Mononuclear cell (primary cell): ENCODE data around the gene MAPK4. TPM values are rescaled to one million over a fixed set of nuclear protein-coding genes. Genes with fewer than 3 reads are reported as not detected.

ENCODE experiments used
- H3K27me3 ChIP-seq: 2 replicates; pipeline ENCODE4 v1.6.0; 2011; ENCODE audit warnings: low read length, control low read depth; ENCODE audit not compliant: insufficient read depth
- H3K4me1 ChIP-seq: 2 replicates; pipeline ENCODE4 v1.5.1; 2011; ENCODE audit warnings: mild to moderate bottlenecking, low read length, control low read depth; ENCODE audit not compliant: insufficient read depth
- H3K4me3 ChIP-seq: 2 replicates; pipeline ENCODE4 v1.5.1; 2011; ENCODE audit warnings: mild to moderate bottlenecking, low read length, moderate library complexity
- H3K9me3 ChIP-seq: 2 replicates; pipeline ENCODE4 v1.5.1; 2011; ENCODE audit warnings: low read depth, mild to moderate bottlenecking, control low read depth, low read length
- total RNA-seq: library from RNA; depleted of rRNA; stranded (reverse); fragments of >200 nt; gene quantifications from one replicate; pipeline ENCODE4 v1.2.3, GENCODE V29; 2012

Gene MAPK4
- total RNA-seq, 1 donor: not detected

DNA sequence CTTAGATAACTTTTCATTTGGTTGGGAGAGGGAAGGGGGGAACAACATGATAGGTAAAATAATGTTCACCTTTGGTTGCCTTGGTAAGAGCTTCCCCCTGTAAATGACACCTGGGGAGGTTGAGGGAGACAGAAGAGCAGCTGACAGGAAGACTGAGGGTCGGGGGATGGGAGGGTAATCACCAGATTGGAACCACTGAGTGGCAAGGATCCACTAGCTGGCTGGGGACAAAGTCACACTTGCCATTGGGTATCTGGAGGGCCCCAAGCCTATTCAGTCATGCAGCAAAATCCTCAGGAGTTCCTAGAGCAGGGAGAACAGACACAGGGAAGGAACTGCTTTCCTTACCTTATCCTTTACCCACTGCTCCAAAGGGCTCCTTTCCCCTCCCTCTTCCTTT, 84.3 kb downstream of the MAPK4 start:
- Histone ChIP-seq H3K4me3 (no peak overlapping the region), H3K27me3 (no peaks in the 10 kb centered on the region), H3K4me1 (no peaks in the 10 kb centered on the region), H3K9me3 (no peaks in the 10 kb centered on the region)

DNA sequence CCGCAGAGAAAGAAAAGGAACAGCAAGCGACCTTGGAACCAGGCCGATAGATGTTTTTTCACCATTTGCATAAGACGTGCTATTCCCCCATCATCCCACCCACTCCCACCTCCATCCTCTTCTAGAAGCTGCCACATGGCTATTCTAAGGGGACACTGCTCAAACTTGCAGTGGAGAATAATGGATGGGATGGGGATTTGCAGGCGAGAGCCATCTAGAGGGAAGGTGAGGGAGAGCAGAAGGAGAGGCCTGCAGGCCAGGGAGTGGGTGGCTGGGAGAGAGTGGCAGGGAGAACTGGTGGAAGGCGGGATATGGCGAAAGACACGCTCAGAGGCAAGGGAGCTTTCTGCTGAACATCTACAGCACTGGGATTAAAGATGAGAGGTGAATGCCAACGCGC, 84.9 kb downstream of the MAPK4 start:
- H3K9me3 ChIP-seq: no peaks in the 10 kb centered on the region
- H3K4me1 ChIP-seq: no peaks in the 10 kb centered on the region
- no peak overlapping the region for H3K4me3 ChIP-seq
- no peaks in the 10 kb centered on the region for H3K27me3 ChIP-seq

DNA sequence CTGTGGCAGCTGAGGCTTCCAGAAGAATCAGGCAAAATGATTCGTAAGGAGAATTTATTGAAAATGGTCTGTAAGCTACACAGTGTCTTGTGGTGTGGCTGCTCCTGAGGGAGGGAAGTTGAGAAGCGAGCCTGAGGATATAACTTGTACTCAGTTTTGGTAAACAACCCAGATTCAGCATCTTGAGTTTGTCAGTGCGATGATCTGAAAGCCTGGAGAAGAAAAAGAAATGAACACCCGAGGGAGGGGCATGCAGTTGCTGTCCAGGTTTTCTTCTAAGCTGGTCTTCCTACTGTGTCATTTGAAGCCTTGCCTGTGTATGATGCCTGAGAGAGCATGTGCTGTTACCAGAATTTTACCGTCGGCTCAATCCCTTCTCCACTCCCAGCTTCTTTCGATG, 87.3 kb downstream of the MAPK4 start:
- no peak overlapping the region for H3K4me3 ChIP-seq
- no peaks in the 10 kb centered on the region for H3K27me3 ChIP-seq
- H3K4me1 ChIP-seq: no peaks in the 10 kb centered on the region
- no peaks in the 10 kb centered on the region for H3K9me3 ChIP-seq

DNA sequence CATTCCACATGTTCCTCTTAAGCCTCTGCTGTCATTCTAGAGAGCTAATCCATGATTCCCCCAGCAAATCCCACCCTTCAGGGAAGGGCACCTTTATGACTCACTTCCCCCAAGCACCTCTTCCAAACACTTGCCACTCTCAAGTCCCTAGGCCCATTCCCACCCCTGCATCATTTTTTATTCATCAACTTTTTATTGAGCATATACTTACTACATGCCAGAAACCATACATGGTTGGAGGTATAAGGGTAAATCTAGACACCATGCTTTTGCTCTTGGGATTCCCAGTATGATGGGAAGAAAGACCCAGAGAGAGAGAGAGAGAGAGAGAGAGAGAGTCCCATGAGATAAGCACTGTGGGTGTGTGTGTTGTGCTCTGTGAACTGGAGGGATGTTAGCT, 87.9 kb downstream of the MAPK4 start:
- no peak overlapping the region for H3K4me3 ChIP-seq

DNA sequence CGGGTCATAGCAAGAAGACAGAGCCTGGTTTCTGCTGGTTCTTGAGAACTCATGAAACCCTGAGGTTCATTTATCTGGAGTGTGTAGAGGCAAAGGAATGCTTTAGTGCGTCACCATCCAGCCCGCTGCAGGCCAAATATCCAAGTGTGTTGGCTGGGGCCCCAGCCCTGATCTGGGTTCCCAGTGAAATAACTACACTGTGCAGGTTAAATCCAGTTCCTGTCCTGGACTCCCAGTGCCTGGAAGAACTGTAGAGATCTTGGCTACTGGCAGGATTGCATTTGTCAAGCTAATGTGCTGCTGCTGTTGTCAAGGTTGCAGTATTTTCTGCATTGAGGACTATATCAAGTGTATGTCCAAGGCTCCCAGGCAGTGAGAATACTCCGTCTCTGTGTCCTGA, 89.9 kb downstream of the MAPK4 start:
- Histone ChIP-seq H3K4me1 (no peaks in the 10 kb centered on the region), H3K27me3 (no peaks in the 10 kb centered on the region), H3K4me3 (no peak overlapping the region), H3K9me3 (no peaks in the 10 kb centered on the region)

More for the DNA sequence above, 87.9 kb downstream of the MAPK4 start:
- Histone ChIP-seq H3K27me3 (no peaks in the 10 kb centered on the region), H3K4me1 (no peaks in the 10 kb centered on the region), H3K9me3 (no peaks in the 10 kb centered on the region)

DNA sequence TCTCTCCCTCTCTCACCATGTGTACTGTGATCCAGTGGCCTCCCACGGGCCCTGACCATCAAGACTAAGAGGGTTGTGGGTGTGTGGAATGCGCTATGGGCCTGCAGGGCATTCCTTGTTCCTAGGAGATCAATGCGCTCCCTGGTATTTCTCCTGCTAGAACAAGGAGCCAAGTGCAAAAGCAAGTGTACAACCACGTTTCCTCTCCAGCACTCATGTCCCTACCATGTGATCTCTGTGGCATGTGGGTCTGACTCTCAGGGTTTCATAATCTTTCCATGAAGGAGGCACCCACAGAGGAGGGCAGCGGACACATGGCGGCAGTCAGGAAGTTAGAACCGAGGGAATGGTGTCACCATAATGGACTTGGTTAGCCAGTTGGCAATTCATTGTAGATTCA, 91.4 kb downstream of the MAPK4 start:
- H3K4me1 ChIP-seq: no peaks in the 10 kb centered on the region
- H3K4me3 ChIP-seq: no peak overlapping the region
- no peaks in the 10 kb centered on the region for H3K9me3 ChIP-seq
- no peaks in the 10 kb centered on the region for H3K27me3 ChIP-seq

DNA sequence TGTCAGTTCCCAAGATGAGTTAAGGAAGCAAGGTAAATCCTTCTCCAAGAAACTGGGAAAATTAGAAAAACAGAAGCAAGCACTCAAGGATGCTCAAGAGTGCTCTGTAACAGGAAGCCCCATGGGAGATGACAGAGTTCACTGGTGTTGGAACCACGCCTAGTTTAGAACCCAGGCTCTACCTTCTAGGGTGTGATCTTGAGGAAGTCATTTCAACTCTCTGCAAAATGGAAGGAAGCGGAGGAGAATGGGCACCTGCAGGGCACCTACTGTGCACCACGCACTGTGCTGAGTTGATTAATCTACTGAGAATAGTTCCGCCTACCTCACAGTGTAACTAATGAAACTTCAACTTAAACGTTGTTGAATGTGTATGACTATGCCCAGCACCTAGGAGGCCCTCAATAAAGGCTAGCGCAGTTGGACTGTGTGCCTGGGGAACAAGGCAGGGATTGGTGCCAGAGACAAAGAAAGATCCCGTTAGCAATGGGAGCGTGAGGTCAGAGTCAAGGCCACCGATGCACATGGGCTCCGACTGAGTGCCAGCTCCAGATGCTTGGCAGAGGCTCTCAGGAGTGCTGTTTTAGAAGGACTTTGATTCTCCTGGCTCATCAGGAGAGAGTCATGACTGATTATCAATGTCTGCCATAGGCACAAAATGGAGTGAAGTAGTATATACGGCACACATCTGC, 93.7 kb downstream of the MAPK4 start:
- Histone ChIP-seq H3K9me3 (no peaks in the 10 kb centered on the region), H3K27me3 (no peaks in the 10 kb centered on the region), H3K4me1 (no peaks in the 10 kb centered on the region), H3K4me3 (no peak overlapping the region)

DNA sequence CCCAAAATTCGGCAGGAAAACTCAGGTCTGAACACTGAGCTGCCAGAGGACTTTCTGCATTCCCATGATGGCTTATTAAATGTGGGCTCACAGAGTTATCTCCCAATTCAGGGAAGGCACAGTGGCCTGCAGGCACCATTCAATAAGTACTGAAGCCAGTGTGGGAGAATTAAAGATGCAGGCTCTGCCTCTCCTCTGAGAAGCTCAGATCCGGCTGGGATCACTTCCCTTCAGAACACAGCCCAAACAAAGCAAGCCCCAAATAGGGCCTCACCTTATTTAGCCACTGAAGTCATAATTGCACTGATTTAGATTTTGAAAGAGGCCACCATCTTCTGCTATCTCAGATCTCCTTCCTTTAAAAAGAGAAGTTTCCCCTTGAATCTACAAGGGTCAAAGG, 94.3 kb downstream of the MAPK4 start:
- Histone ChIP-seq H3K27me3 (no peaks in the 10 kb centered on the region), H3K9me3 (no peaks in the 10 kb centered on the region), H3K4me3 (no peak overlapping the region), H3K4me1 (no peaks in the 10 kb centered on the region)

DNA sequence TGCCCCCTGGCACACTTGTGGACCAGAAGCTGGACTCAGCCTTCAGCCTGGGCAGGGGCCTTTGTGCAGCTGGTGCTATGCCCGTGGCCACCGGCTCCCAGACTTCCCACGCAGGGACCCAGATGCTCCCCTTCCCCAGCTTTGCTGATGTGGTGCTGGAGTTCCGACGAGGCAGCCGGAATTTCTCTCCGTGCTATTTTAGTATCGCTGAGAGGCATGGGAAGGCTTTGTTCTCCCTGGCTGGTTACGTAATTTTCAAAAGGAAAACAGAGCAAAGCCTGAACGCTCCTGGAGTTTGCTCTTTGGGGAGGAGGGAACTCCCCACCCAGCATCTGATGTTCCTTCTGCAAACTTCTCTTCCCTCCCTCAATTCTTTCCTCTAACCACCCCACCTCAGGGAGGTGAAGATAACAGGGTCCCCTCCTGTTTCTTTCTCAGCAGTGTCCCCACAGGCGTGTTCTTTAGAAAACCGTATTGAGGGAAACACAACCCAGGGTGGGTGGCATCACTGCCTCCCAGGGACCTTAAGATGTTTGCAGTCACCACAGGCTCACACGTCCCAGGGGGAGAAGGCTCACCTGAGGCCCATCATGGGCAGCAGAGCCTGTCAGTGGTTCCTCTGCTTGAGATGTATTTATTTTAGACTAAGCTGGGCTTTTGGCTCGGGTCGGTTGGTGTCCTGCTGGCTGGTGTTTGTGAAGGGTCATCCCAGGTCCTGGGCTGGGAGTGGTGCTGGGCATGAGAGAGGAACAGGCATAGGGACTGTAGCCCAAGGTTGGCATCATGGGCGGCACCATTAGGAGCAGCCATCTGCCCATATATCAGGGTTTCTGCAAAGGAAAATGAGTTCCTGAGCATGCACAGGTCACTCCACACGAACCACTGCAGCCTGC, 95.0 kb downstream of the MAPK4 start:
- Histone ChIP-seq H3K4me1 (no peaks in the 10 kb centered on the region), H3K9me3 (no peaks in the 10 kb centered on the region), H3K4me3 (no peak overlapping the region), H3K27me3 (no peaks in the 10 kb centered on the region)

DNA sequence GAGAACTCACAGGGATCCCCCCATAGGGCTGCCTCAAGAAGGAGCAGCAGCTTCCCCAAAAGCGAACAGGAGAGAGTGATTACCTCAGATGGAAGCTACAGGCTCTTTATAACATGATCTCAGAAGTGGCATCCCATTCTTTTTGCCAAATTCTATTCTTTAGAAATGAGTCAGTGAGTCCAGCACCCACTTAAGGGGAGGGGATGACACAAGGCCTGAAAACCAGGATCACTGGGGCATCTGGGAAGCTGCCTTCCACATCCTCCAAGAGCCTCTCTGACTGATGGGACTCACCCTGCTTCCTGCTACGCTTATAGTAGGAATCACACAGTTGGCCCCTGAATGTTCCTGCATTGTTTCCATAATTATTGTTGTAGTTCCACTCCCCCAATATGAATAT, 96.5 kb downstream of the MAPK4 start:
- H3K9me3 ChIP-seq: no peaks in the 10 kb centered on the region
- H3K27me3 ChIP-seq: no peaks in the 10 kb centered on the region
- no peaks in the 10 kb centered on the region for H3K4me1 ChIP-seq
- H3K4me3 ChIP-seq: no peak overlapping the region

DNA sequence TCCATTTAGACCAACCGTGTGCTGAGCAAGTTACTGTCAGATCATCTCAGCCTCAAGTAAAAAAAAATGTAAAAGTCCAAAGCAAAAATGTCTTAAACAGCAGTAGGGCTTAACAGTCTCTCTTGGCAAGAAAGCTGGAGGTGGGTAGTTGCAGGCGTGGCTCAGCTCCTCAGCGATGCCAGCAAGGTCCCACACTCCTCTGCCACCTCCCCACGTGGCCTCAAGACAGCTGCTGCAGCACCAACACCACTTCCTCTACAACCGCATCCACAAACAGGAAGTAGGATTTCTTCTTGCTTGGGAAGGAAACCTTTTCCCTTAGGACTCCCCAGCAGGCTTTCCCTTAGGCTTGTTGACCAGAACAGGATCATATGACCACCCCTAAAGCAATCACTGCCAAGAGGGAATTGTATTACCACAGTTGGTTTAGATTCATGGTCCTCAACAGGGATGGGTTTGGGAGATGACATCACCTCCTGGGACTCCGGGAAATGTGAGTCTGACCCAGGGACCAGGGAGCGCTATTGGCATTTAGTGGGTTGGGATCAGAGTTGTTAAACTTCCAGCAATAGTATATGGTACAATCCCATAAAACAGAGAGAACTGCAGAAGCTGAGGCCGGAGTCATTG, 97.1 kb downstream of the MAPK4 start:
- Histone ChIP-seq H3K27me3 (no peaks in the 10 kb centered on the region), H3K9me3 (no peaks in the 10 kb centered on the region), H3K4me1 (no peaks in the 10 kb centered on the region), H3K4me3 (no peak overlapping the region)

DNA sequence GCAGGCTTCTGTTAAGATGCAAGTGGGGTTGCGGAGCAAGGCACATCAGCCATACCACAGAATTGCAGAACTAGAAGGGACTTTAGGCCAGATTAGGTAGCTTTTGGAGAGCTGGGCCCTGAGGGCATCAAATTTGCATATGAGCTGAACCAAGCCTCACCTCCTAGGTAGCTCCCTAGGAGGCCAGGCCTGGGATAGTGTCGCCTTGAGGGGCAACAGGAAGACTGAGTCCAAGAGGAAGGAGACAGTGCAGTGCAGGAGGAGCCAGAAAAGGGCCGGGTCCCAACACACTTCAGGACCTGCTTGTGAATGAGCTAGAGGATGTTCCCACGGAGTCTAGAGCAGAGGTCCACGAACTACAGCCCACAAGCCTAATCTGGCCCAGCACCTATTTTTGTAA, 98.7 kb downstream of the MAPK4 start:
- Histone ChIP-seq H3K4me3 (no peak overlapping the region), H3K9me3 (no peaks in the 10 kb centered on the region), H3K4me1 (no peaks in the 10 kb centered on the region), H3K27me3 (no peaks in the 10 kb centered on the region)

DNA sequence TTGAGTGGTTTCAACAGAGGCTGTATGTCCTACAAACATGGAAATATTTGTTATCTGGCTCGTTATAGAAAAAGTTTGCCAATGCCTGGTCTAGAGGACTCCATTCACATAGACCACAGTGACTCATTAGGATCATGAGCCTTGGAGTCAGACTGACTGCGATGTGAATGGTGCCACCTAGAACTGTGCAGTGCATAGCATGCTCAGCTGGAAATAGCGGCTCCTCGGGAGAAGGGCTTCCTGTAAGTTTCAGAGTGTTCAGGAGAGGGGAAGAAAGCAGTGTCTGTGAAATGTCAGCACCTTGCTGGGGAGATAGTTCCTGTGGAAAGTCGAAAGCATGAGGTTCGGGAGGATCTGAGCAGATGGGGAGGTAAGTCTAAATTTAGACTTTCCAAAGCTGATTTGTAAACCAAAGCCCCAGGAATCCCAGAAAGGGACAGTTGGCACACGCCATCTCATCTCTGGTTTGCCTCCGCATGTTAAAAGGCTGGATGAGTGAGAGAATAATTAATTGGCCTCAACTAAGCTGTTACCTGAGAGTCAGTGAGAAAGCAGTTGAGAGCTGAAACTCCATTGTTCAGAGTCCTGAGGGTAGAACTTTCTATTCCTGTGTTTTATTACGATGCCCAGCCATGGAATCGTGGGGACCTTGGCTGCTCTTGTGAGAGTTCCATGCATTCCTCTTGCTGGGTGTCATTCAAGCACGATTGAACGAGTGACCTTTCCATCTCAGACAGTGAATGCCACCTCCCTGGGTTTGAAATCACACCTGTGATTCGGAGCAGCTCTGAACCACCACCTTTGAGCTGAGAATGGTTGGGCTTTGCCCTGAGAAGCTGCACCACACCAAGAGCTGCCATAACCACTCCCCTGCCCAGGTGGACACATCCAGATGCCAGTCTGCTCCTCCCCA, 99.5 kb downstream of the MAPK4 start:
- Histone ChIP-seq H3K4me3 (no peak overlapping the region), H3K4me1 (no peaks in the 10 kb centered on the region), H3K27me3 (no peaks in the 10 kb centered on the region), H3K9me3 (no peaks in the 10 kb centered on the region)

DNA sequence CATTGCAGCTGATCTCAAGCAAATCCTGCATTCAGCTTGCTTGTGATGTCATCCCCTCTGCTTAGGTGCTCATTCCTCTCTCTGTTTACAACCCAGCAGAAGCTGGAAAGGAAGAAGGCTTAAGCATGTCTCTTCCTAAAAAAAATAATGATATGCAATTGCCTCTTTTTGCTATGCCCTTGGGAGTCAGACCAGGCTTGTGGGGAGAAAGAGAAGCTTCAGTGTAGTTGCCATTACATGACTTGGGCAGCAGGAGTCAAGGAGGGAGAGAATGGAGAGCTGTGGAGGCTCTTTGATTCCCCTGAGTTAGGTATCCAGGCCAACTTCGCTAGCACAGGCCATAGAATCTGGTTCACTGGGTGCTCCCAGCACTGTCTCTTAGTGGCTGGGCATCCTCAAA, 101.1 kb downstream of the MAPK4 start:
- Histone ChIP-seq H3K4me3 (no peak overlapping the region), H3K9me3 (no peaks in the 10 kb centered on the region), H3K27me3 (no peaks in the 10 kb centered on the region), H3K4me1 (no peaks in the 10 kb centered on the region)

DNA sequence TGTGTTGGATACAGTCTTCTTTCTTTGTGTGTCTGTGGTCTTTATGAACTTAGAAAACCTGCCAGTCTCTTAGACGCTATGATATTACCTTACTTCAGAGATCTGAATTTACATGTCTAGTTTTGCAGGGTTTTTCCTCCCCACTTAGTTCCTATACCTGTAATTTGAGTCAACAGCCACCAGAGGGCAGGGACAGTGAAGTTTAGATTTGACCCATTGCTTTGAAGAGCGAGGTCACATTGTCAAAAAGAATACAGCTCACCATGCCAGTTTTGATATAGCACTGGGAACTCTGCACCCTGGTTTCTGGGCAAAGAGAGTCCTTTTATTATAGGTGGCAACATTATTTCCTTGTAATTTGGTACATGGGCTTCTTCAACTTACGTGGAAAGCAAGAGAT, 102.3 kb downstream of the MAPK4 start:
- H3K27me3 ChIP-seq: no peaks in the 10 kb centered on the region

More for the DNA sequence above, 102.3 kb downstream of the MAPK4 start:
- no peaks in the 10 kb centered on the region for H3K4me1 ChIP-seq
- no peak overlapping the region for H3K4me3 ChIP-seq
- no peaks in the 10 kb centered on the region for H3K9me3 ChIP-seq
